ENCODE data around the gene HTT. TPM values are rescaled to one million over a fixed set of nuclear protein-coding genes. Genes with fewer than 3 reads are reported as not detected.
"Not testable (repeated sequence)": the region's sequence is repeated elsewhere in the genome, so short reads cannot be mapped to it uniquely, and the experiment has no call there.

The HTT gene
- total and polyA plus RNA-seq, 2 donors: 12.8 to 17.9 TPM

DNA sequence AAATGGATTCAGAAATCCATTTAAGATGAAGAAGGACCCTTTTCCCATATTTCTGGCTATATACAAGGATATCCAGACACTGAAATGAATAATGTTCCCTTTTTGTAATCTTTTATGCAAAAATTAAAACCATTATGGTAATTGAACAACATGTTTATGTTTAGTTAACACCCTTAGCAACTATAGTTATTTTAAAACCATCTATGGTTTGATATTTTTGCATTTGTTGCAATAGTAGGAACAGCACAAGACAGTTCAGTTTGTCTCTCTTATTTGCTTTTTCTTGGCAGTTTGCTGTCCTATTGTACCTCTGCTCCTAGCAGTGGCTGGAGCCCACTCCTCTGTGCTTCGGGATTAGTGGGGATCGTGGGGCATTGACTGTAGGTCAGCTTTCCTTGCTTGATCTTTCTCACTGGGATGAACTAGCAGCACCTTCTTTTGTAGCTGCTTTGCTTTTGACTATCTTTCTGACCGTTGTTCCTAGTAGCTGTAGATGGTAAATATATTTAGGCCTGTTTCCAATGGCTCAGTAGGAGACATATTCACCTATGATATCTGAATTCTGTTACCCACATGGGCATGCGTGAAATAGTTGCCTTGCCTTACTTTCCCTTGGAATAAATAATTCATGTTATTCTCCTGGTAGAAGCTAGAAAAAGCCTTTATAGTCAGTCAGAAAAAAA is 12.8 kb downstream of the HTT start:
- no peaks in the 10 kb centered on the region for H3K4me1 ChIP-seq (ENCODE audit: control insufficient read depth in 2 of 2, insufficient read depth in 2 of 2, low read length in 2 of 2)
- no peak for DNase-seq (ENCODE audit: low read depth in 6 of 9, low spot score in 9 of 9)
- WGBS: 98% methylated on average over 4 of the region's 4 CpGs
- H3K4me3 ChIP-seq (ENCODE audit: low read length in 2 of 2): no peak overlapping the region
- H3K9me3 ChIP-seq (ENCODE audit: control insufficient read depth in 2 of 2, insufficient read depth in 1 of 2, low read length in 1 of 2): no peaks in the 10 kb centered on the region
- peaks cover 5 to 6% of the 10 kb centered on the region in 2 donors for H3K36me3 ChIP-seq (ENCODE audit: control insufficient read depth in 2 of 2, insufficient read depth in 2 of 2, low read length in 1 of 2)
- H3K27me3 ChIP-seq (ENCODE audit: control insufficient read depth in 2 of 2, insufficient read depth in 1 of 2, low read length in 1 of 2): no peaks in the 10 kb centered on the region
- H3K27ac ChIP-seq (ENCODE audit: low read depth in 1 of 2, low read length in 1 of 2): no peak overlapping the region

DNA sequence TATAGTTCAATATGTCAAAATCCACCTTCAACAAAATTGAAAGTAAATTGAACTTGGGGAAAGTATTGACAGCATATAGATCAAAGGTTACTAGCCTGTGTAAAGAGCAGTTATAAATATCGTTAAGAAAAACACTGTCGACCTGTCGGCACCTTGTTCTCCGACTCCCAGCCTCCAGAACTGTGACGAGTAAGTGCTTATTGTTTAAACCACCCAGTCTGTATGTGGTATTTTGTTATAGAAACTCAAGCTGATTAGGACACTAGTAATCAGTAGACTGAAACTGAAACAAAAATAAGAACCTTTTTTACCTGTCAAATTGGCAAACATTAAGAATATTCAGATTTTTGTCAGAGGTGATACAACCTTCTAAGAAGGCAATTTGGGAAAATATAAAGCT is 17.0 kb downstream of the HTT start:
- Histone ChIP-seq H3K4me3 (ENCODE audit: low read length in 2 of 2) (no peak overlapping the region), H3K27me3 (ENCODE audit: control insufficient read depth in 2 of 2, insufficient read depth in 1 of 2, low read length in 1 of 2) (no peaks in the 10 kb centered on the region), H3K4me1 (ENCODE audit: control insufficient read depth in 2 of 2, insufficient read depth in 2 of 2, low read length in 2 of 2) (no peaks in the 10 kb centered on the region), H3K36me3 (ENCODE audit: control insufficient read depth in 2 of 2, insufficient read depth in 2 of 2, low read length in 1 of 2) (peaks cover 11 to 14% of the 10 kb centered on the region in 2 donors), H3K27ac (ENCODE audit: low read depth in 1 of 2, low read length in 1 of 2) (peak overlapping the region in 1 of 2 donors; percentile 5), H3K9me3 (ENCODE audit: control insufficient read depth in 2 of 2, insufficient read depth in 1 of 2, low read length in 1 of 2) (no peaks in the 10 kb centered on the region)
- no peak for DNase-seq (ENCODE audit: low read depth in 6 of 9, low spot score in 9 of 9)
- WGBS: 76% methylated on average over 5 of the region's 5 CpGs

DNA sequence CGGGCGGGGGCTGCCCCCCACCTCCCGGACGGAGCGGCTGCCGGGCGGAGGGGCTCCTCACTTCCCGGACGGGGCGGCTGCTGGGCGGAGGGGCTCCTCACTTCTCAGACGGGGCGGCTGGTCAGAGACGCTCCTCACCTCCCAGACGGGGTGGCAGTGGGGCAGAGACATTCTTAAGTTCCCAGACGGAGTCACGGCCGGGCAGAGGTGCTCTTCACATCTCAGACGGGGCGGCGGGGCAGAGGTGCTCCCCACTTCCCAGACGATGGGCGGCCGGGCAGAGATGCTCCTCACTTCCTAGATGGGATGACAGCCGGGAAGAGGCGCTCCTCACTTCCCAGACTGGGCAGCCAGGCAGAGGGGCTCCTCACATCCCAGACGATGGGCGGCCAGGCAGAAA is 20.2 kb downstream of the HTT start:
- WGBS: 97% methylated on average over 28 of the region's 28 CpGs
- DNase-seq (ENCODE audit: low read depth in 6 of 9, low spot score in 9 of 9); H3K27me3 ChIP-seq (ENCODE audit: control insufficient read depth in 2 of 2, insufficient read depth in 1 of 2, low read length in 1 of 2); H3K9me3 ChIP-seq (ENCODE audit: control insufficient read depth in 2 of 2, insufficient read depth in 1 of 2, low read length in 1 of 2); H3K4me3 ChIP-seq (ENCODE audit: low read length in 2 of 2); H3K4me1 ChIP-seq (ENCODE audit: control insufficient read depth in 2 of 2, insufficient read depth in 2 of 2, low read length in 2 of 2); H3K27ac ChIP-seq (ENCODE audit: low read depth in 1 of 2, low read length in 1 of 2): not testable (repeated sequence)
- peaks cover 9 to 11% of the 10 kb centered on the region in 2 donors for H3K36me3 ChIP-seq (ENCODE audit: control insufficient read depth in 2 of 2, insufficient read depth in 2 of 2, low read length in 1 of 2)

DNA sequence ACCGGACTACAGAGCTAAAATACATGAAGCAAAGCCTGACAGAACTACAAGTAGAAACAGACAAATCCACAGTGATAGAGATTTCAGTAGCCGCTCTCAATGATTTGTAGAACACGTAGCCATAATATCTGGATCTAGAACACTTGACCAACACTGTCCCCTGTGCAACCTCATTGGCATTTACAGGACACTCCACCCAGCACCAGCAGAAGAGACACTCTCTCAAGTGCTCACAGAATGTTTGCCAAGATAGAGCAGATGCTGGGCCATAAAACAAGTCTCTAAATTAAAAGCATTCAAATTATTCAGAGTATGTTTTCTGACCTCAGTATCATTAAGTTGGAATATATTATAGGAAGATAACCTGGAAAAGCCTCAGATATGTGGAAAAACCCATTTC is 21.7 kb downstream of the HTT start:
- no peak overlapping the region for H3K4me3 ChIP-seq (ENCODE audit: low read length in 2 of 2)
- 98% methylated on average over 3 of the region's 3 CpGs for WGBS
- H3K27me3 ChIP-seq (ENCODE audit: control insufficient read depth in 2 of 2, insufficient read depth in 1 of 2, low read length in 1 of 2): no peaks in the 10 kb centered on the region
- no peaks in the 10 kb centered on the region for H3K9me3 ChIP-seq (ENCODE audit: control insufficient read depth in 2 of 2, insufficient read depth in 1 of 2, low read length in 1 of 2)
- H3K27ac ChIP-seq (ENCODE audit: low read depth in 1 of 2, low read length in 1 of 2): no peak overlapping the region
- H3K4me1 ChIP-seq (ENCODE audit: control insufficient read depth in 2 of 2, insufficient read depth in 2 of 2, low read length in 2 of 2): no peaks in the 10 kb centered on the region
- peaks cover 20 to 23% of the 10 kb centered on the region in 2 donors for H3K36me3 ChIP-seq (ENCODE audit: control insufficient read depth in 2 of 2, insufficient read depth in 2 of 2, low read length in 1 of 2)
- no peak for DNase-seq (ENCODE audit: low read depth in 6 of 9, low spot score in 9 of 9)

DNA sequence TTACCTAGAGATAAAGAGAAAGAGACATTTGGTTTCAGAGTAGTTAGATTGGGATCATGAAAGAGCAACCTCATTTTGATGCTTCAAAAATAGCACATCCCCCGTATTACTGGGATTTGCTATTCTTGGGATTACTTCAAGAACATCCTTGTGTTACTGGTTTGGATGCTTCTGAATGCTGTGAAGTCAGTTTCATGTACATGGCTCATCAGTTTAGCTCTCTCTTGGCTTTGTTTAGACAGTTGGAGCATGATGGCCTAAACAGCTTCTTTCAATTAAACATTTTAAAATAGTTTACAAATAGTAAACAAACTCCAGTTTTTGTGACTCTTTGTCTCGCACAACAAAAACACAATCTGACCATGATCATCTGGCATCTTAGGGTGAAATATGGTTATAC is 23.9 kb downstream of the HTT start:
- DNase-seq (ENCODE audit: low read depth in 6 of 9, low spot score in 9 of 9): no peak
- WGBS: over 99% methylated on average over 2 of the region's 2 CpGs
- Histone ChIP-seq H3K4me1 (ENCODE audit: control insufficient read depth in 2 of 2, insufficient read depth in 2 of 2, low read length in 2 of 2) (no peaks in the 10 kb centered on the region), H3K27me3 (ENCODE audit: control insufficient read depth in 2 of 2, insufficient read depth in 1 of 2, low read length in 1 of 2) (no peaks in the 10 kb centered on the region), H3K27ac (ENCODE audit: low read depth in 1 of 2, low read length in 1 of 2) (no peak overlapping the region), H3K4me3 (ENCODE audit: low read length in 2 of 2) (no peak overlapping the region), H3K36me3 (ENCODE audit: control insufficient read depth in 2 of 2, insufficient read depth in 2 of 2, low read length in 1 of 2) (peaks cover 29 to 31% of the 10 kb centered on the region in 2 donors), H3K9me3 (ENCODE audit: control insufficient read depth in 2 of 2, insufficient read depth in 1 of 2, low read length in 1 of 2) (no peaks in the 10 kb centered on the region)

DNA sequence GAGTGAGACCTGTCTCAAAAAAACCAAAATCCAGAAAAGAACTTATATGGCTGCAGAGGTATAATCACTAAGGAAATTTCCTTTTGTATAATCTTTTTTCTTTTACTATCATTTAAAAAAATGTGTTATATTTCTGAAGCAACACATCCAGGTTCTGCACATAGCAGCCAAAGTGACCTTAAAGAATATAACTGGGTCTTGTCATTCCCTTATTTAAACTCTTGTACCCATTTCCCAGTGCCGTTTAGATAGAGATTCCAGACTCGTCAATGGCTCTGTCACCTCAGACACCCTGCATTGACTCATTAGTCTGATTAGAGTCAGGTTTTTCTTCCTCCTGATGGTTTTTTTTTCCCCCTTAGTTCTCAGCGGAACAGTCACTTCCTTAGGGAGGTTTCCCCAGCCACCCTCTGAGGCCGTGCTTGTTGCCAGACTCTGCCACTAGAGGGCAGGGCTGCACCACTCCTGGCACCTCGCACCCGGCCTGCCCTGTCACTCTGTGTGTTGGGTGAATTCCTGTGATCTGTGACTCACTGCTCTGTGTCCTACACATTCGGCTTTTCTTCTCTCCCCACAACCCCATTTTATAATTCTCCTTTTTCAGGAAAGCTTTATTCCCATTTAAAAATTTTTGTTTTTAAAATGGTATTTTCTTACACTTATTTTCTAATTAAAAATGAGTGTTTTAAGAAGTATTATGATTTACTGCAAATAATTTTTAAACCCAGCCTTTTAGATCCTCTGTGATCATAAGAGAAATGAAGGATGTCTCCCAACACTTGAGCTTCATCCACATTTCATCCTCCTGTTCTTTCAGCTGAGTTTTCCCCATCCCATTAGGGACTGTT is 32.1 kb downstream of the HTT start:
- WGBS: 16% methylated on average over 7 of the region's 7 CpGs
- H3K4me1 ChIP-seq (ENCODE audit: control insufficient read depth in 2 of 2, insufficient read depth in 2 of 2, low read length in 2 of 2): no peaks in the 10 kb centered on the region

DNA sequence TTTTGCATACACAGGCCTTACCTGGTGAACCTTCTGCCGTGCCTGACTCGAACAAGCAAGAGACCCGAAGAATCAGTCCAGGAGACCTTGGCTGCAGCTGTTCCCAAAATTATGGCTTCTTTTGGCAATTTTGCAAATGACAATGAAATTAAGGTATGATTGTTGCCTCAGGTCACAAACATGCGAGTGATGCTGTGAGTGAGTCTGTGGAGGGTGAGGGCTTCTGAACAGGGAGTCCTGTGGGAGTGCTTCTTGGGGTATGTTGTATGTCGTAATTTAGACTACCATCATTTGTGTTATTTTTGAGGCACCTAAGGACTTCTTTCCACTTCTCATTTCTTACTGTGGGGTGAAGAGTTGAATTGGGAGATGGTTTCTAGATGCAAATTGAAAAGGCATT is 32.8 kb downstream of the HTT start:
- Histone ChIP-seq H3K4me1 (ENCODE audit: control insufficient read depth in 2 of 2, insufficient read depth in 2 of 2, low read length in 2 of 2) (no peaks in the 10 kb centered on the region), H3K27ac (ENCODE audit: low read depth in 1 of 2, low read length in 1 of 2) (no peak overlapping the region), H3K36me3 (ENCODE audit: control insufficient read depth in 2 of 2, insufficient read depth in 2 of 2, low read length in 1 of 2) (peaks cover 33 to 51% of the 10 kb centered on the region in 2 donors), H3K9me3 (ENCODE audit: control insufficient read depth in 2 of 2, insufficient read depth in 1 of 2, low read length in 1 of 2) (no peaks in the 10 kb centered on the region), H3K4me3 (ENCODE audit: low read length in 2 of 2) (no peak overlapping the region), H3K27me3 (ENCODE audit: control insufficient read depth in 2 of 2, insufficient read depth in 1 of 2, low read length in 1 of 2) (no peaks in the 10 kb centered on the region)
- 97% methylated on average over 5 of the region's 5 CpGs for WGBS
- DNase-seq (ENCODE audit: low read depth in 6 of 9, low spot score in 9 of 9): no peak

More for the DNA sequence above, 32.1 kb downstream of the HTT start:
- no peaks in the 10 kb centered on the region for H3K9me3 ChIP-seq (ENCODE audit: control insufficient read depth in 2 of 2, insufficient read depth in 1 of 2, low read length in 1 of 2)
- peaks cover 34 to 52% of the 10 kb centered on the region in 2 donors for H3K36me3 ChIP-seq (ENCODE audit: control insufficient read depth in 2 of 2, insufficient read depth in 2 of 2, low read length in 1 of 2)
- DNase-seq (ENCODE audit: low read depth in 6 of 9, low spot score in 9 of 9): peak; percentile 38 to 84 (median 71)
- H3K27me3 ChIP-seq (ENCODE audit: control insufficient read depth in 2 of 2, insufficient read depth in 1 of 2, low read length in 1 of 2): no peaks in the 10 kb centered on the region
- no peak overlapping the region for H3K4me3 ChIP-seq (ENCODE audit: low read length in 2 of 2)
- no peak overlapping the region for H3K27ac ChIP-seq (ENCODE audit: low read depth in 1 of 2, low read length in 1 of 2)

DNA sequence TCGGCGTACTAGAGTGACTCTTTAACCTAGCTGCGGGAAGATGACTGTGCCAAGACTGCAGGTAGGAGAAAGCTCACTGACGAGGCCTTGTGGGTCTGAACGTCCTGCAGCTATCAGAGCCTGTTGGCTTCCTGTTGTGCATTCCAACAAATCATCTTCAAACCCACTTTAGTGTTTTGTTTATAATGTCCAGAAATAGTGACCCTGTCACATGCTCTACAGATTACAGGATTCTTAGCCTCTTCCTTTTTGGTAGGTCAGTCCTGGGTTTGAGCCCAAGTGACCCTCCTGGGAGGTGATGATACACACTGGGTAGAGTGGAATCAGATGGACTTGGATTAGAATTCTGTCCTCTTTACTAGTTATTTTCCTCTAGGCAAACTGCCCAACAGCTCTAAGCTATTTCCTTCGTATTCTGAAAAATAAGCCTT is 33.2 kb downstream of the HTT start:
- H3K4me1 ChIP-seq (ENCODE audit: control insufficient read depth in 2 of 2, insufficient read depth in 2 of 2, low read length in 2 of 2): no peaks in the 10 kb centered on the region
- H3K9me3 ChIP-seq (ENCODE audit: control insufficient read depth in 2 of 2, insufficient read depth in 1 of 2, low read length in 1 of 2): no peaks in the 10 kb centered on the region
- H3K4me3 ChIP-seq (ENCODE audit: low read length in 2 of 2): no peak overlapping the region
- 98% methylated on average over 6 of the region's 6 CpGs for WGBS
- no peak for DNase-seq (ENCODE audit: low read depth in 6 of 9, low spot score in 9 of 9)
- H3K36me3 ChIP-seq (ENCODE audit: control insufficient read depth in 2 of 2, insufficient read depth in 2 of 2, low read length in 1 of 2): peaks cover 37 to 51% of the 10 kb centered on the region in 2 donors
- H3K27me3 ChIP-seq (ENCODE audit: control insufficient read depth in 2 of 2, insufficient read depth in 1 of 2, low read length in 1 of 2): no peaks in the 10 kb centered on the region
- no peak overlapping the region for H3K27ac ChIP-seq (ENCODE audit: low read depth in 1 of 2, low read length in 1 of 2)

DNA sequence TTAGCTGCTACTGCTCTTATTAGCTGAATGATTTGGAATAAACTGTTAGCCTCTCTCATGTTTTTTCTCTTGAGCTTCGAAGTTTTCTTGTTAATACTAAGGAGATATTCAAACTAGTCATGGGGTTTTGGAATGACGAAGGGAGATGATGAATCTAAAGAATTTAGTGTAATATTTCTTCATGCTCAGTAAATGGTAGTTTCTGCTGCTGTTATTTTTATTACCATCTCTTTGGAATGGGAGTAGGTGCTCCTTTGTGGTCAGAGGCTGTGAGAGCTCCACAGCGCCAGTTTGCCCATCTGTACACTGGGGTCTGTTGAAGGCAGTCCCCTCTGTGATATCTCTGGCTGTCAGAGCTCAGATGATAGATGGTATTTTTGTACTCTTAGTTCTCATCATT is 33.7 kb downstream of the HTT start:
- H3K4me1 ChIP-seq (ENCODE audit: control insufficient read depth in 2 of 2, insufficient read depth in 2 of 2, low read length in 2 of 2): no peaks in the 10 kb centered on the region
- H3K27me3 ChIP-seq (ENCODE audit: control insufficient read depth in 2 of 2, insufficient read depth in 1 of 2, low read length in 1 of 2): no peaks in the 10 kb centered on the region
- 98% methylated on average over 3 of the region's 3 CpGs for WGBS
- peaks cover 36 to 50% of the 10 kb centered on the region in 2 donors for H3K36me3 ChIP-seq (ENCODE audit: control insufficient read depth in 2 of 2, insufficient read depth in 2 of 2, low read length in 1 of 2)
- H3K9me3 ChIP-seq (ENCODE audit: control insufficient read depth in 2 of 2, insufficient read depth in 1 of 2, low read length in 1 of 2): no peaks in the 10 kb centered on the region
- no peak overlapping the region for H3K4me3 ChIP-seq (ENCODE audit: low read length in 2 of 2)
- DNase-seq (ENCODE audit: low read depth in 6 of 9, low spot score in 9 of 9): no peak
- no peak overlapping the region for H3K27ac ChIP-seq (ENCODE audit: low read depth in 1 of 2, low read length in 1 of 2)

All from thymus (tissue), 11 donors.